Measurements from ENCODE around the gene BICDL1.

DNA sequence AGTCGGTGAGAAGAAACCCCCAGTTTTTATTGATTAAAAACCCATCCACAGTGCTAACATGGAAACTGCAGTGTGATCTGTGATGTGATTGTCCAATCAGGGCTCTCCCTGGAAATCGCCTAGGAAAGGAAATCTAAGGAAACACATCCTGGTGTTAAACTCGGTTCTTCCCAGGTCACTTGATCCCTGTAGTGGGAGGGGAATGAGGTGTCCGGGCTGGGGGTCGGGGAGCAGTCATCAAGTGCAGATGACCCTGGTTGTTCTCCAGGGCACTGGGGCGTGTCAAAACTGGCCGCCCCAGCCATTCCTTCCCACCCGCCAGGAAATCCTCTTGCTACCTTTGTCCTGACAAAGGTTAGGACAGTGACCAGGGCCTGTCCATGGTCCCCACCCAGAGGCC, 106.7 kb downstream of the BICDL1 start:
- TF ChIP-seq CTCF (conservative IDR thresholded peaks at IDR 0.05 in 1 of 2, IDR thresholded peaks at IDR 0.05 in 1 of 2; ENCODE audit: low read depth in 1 of 2, low read length in 2 of 2) (no peak), EZH2 (IDR thresholded peaks at IDR 0.05; ENCODE audit: low read length, missing control alignments) (no peak)
